NCI-H2107 treated with DMSO at 0.1 percent for 48 hours (cell line): ENCODE results near the gene ERMARD.

Experiments used
- DNase-seq: peaks from one replicate; lab custom pipeline; 2025; ENCODE audit not compliant: unreplicated experiment; lab: John Stamatoyannopoulos, UW

Gene ERMARD

DNA sequence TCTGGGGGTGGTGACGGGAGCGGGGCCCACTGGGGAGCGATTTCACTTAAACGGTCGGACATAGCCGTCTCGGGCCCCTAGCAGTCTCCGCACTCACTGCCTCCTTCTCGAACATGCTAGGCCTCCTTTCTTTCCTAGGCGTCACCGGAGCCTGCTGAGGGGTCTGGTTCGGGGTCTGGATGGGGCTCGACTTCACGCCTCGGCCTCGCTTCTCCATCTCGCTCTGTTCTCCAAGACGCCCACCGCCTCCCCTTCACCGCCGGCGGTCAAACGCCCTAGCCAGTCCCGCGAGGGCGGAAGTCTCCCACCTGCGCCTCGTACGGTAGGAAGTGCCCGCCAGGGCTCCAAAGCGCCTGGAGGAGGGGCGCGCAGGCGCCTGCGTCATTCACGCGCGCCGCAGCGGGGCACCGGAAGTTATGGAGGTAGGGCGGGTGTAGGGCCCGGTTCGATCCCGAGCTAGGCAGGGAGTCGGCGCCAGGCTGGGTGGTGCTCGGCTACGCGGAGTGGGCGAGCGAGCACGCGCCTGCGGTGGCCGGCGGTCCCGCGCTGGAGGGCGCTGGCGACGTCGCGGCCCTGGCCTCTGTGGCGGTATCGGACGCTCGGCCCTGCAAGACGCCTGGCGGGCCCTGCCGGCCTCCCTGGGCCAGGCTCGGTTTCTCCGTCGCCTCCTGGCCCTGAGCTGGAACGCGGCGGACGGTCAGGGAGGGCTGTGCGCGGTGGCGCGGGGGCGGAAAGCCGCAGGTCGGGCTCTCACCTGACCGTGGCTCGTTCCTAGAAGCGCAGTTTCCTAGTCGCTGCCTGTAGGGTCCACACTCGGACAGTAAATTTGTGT, at the start of gene ERMARD, which contains the start of gene DYNLT2:
Gene ERMARD, plus strand, starts transcription at position 381 of the 832 bp plus-strand sequence. Its CDS starts 36 bp downstream, at position 417.
Gene DYNLT2, minus strand, starts transcription at position 331 of the 832 bp plus-strand sequence. Its CDS starts 114 bp downstream, at position 217.
- peak; percentile 64 for DNase-seq

DNA sequence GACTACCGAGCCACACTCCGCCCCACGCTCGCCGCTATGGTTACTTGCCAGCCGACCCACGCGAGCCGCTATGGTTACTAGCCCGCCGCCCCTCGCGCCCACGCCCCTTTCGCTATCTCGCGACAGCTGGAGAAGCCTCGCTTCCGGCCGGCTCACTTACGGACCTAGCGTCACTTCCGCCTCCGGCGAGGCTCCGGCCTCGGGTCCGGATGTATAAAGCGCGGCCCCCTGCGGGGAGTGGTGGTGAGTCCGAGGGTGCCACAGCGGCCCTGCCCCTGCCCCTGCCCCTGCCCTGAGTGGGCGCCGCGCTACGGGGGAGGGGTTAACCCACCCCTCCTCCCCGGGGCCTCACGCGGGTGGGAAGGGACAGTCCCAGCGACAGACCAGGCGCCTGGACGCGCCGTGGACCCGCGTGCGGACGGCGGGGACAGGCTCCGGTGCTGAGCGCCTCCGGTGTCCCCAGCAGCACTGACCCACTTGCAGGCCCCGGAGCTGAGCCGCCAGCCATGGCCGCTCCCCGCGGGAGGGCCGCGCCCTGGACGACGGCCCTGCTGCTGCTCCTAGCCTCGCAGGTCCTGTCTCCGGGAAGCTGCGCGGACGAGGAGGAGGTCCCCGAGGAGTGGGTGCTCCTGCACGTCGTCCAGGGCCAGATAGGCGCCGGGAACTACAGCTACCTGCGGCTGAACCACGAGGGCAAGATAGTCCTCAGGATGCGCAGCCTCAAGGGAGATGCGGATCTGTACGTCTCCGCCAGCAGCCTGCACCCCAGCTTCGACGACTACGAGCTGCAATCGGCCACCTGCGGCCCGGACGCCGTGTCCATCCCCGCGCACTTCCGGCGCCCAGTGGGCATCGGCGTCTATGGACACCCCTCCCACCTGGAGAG, 49.2 kb upstream of the ERMARD start, which contains the start of the genes C6orf120 and WDR27:
Gene C6orf120, plus strand, starts transcription at position 173 of the 886 bp plus-strand sequence. Its CDS starts 334 bp downstream, at position 507.
Gene WDR27, minus strand, starts transcription at position 76 of the 886 bp plus-strand sequence. CDS start 13,024 bp downstream, outside the sequence.
- peak; percentile 71 for DNase-seq

DNA sequence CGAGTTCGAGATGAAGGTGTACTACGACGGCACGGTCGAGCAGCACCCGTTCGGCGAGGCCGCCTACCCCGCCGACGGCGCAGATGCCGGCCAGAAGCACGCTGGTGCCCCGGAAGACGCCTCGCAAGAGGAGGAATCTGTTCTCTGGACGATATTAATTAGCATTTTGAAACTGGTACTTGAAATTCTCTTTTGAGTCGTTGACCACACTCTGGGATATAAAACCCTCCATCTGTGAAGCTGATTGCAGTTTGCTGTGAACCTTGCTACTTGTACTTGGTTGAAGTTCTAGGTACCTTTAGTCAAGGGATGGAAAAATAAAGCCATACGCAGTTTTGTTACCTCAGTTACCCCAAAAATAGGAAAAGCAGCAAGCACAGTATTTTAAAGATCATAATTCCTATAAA, 48.6 kb upstream of the ERMARD start:
- no peak for DNase-seq

DNA sequence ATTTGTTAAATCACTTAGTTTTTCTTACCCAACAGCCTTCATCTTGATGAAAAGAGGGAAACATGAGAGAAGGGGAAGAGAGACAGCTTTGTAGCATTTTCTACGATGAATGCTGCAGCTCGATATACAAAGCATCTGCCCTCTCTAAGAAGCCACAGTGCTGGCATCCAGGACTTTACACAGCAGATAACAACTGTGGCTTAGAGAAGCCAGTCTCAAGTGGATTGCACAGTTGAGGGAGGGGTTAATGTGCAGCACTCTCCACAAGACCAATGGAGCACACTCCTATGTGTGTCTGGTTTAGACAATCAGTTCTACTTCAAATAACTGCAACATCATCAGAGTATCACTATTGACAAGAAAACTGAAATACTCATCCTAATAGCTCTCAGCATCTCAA, 43.6 kb upstream of the ERMARD start:
- no peak for DNase-seq

DNA sequence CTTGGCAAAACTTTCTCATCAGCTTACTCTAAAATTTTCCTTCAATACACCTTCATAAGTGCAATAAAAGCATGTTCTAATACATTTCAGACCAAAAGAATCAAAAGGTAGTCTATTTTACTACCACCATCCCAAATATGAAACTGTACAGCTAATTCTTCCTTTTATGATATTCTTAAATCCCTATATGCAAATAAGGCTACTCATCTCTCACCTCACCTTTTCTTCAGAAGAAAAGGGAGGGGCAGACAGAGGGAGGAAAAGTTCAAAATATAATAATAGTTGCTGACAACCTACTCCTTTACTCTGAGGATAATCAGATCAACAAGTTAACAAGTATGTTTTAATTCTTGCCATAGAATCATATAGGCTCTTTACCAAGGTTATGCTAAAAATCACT, 42.1 kb upstream of the ERMARD start:
- no peak for DNase-seq

DNA sequence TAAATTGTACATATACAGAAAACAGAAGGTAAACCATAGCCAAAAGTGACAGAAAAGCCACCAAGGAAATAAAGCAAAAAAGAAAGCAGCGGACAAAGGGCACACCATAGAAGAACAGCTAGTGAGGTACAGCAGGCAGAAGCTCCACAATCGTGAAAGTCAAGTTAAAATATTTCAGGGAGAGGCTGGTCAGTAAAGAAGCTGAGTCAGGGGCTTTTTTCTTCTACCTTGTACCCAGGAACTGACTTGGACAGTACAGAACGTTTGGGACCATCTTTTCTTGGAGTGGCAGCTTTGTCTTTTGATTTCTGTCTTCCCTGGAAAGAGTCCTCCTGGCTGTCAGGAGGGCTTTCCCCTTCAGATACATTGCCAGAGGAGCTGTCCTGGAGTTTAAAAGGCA, 41.4 kb upstream of the ERMARD start:
- no peak for DNase-seq

DNA sequence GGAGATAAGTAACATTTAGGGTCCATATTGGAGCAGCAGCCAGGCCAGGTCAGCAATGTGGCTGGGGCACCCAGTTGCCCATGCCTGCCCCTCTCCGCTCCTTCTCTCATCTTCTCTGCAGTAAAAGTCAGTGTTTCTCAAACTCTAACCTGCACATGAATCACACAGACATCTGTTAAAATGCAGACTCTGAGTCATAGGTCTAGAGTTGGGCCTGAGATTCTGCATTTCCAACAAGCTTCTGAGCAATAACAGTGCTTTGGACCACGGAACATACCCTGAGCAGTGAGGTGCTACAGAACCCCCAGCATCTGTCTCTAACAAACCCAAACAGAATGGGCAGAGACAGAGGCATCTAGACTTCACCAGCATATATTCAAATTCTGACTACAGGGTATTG, 37.2 kb upstream of the ERMARD start:
- no peak for DNase-seq

DNA sequence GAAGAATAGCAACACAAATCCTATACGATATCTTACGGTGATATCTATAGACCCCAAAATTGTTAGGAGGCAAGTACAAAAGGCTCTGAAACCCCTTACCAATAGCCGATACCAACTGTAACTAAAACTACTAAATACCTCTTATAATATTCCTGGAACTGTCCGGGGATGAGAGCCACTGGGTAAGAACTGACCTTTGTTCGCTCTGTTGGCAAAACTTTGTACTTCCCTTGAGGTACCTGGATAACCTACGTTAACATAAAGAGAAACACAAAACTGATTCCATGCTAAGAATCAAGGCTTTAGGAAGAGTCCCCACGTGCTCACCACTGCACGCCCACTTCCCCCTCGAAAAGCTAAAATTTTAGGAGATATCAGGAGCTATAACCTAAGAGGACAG, 36.8 kb upstream of the ERMARD start:
- DNase-seq: no peak

DNA sequence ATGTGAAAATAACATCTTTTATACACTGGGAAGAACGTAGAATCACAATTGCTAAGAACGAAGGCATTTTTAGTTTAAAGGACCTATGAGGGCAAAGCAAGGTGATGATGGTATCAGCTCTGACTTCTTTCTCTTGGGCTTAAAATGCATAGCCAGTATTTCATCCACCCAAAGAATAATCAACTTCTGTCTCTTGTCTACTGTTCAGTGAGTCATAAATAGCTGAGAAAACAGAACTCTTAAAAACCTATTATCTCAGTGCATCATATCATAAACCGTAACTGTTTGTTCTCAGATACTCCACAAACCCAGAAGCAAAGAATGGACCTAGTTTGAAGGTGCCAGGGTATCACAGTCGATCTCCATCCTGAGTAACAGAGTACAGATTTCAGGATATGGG, 32.3 kb upstream of the ERMARD start:
- DNase-seq: no peak

DNA sequence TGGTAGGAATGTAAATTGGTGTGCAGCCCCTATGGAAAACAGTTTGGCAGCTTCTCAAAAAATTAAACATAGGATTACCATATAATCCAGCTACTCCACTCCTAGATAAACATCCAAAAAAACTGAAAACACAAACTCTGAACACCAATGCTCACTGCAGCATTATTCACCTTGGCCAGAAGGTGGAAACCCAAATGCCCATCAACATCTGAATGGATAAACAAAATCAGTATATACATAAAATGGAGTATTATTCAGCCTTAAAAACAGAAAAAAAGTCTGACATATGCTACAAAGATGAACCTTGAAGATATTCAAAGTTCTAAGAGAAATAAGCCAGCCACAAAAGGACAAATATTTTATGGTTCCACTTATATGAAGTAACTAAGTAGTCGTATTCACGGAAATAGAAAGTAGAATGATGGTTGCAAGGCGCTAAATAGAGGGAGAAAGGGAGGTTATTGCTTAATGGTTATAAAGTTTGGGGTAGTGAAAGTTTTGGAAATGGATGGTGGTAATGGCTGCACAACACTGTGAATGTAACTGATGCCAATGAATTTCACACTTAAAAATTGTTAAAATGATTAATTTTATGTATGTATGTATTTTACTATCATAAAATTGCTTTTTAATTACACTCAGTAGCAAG, 31.1 kb upstream of the ERMARD start:
- no peak for DNase-seq

DNA sequence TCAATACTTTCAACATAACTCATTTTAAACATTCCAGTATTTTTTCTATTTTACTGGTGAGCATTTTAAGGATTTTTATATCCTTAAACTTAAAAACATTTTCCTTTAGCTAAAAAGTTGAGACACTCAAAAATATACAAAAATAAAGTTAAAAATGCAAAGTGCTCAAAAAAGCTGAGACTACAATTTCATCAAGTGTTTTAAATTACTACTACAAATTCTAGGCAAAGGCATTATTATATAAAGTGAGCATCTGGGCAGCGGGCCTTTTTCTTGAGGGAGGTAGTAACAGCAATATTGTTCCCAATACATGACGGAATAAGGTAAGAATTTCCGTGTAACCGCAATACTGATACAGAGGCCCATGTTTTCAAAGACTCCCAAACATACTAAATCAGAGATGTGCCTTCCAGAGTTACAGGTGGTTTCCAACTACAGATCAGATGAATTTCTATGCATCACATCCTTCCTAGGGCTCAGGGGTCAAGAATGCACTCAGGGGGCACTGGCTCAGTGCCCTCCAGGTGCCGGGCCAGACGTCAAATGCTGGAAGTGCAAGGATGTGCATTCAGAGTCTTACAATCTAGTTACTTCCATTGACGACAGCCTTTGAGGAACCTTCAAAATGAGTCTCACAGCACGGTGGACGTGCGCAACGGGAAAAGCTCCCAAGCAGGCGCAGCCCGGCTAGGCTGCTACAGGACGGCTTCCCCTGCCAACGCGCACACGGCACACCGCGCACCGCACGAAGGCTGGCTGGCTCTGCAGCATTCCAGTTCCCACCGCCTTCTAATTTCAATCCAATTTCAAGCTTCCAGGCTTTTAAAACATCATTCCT, 28.8 kb upstream of the ERMARD start:
- peak; percentile 39 for DNase-seq

DNA sequence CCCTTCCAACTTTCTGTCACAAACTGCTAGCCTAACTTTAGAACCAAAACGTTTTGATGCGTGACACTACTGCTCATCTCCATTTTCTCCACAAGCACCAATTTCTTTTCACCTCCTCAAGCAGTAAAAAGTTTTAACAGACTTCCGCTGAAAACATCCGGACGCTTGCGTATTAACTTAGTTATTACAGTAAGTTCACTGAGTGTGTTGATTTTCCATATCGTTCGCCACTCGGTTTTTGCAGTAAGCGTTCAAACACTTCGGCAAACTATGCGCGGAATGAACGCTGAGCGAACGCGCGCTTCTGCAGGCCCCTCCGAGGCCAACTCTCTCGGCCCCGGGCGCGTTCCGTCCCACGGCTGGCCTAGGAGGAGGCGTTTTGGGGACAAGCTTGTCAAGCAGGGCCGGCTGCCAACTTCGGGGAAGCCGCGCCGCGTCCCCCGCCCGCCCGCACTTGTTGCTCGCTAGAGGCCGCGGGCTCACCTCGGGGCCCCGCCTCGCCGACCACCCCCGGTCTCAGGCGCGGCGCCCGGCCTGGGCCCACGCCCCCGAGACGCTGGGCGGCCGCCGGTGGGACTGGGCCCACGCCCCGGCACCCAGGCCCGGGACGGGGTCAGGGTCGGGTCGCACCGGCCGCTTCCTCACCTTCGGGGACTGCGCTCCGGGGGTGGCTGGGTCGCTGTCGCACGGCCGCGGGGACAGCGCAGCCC, 28.1 kb upstream of the ERMARD start:
- no peak for DNase-seq

DNA sequence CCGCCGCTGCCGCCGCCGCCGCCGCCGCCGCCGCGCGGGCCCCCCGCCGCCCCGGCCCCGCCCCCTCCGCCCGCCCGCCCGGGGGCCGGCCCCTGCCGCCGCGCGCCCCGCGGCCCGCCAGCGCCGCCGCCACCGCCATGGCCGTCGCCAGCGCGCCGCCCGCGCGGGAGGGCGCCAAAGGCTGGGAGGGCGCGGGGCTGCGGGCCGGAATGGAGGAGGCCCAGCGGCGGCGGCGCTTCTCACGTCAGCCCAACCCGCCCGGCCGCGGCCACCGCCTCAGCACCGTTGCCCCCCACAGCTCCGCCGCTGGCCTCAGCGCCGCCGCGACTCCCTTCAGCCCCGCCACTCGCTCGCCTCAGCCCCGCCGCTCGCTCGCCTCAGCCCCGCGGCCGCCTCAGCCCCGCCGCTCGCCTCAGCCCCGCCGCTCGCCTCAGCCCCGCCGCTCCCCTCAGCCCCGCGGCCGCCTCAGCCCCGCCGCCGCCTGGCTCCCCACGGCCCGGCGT, 27.4 kb upstream of the ERMARD start:
- DNase-seq: no peak

DNA sequence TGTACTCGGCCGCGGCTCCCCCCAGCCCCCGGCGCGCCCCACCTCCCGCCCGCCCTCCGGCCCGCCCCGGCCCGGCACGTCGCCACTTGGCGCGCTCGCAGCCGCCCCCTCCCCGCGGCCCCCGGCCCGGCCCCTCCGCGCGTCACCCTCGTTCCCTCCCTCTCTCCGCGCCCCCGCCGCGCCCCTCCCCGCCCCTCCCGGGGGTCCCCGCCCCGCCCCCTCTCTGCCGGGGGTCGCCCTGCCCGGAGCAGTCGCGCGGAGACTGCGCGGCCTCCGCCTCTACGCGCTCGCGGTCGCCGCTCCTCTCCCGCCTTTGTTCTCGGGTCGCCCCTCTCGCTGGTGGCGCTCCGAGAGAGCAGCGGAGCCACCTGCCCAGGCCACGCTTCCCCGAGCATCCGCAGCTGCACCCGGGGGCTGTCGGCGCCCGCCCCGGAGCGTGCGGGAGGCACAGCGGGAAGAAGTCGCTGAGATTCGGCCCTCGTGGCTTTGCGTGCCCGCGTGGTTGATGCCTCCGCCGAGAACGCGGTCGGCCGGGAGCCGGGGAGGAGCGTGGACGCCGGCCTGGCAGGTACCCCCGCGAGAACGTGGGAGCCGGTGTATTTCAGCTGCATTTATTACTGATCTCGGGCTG, 26.8 kb upstream of the ERMARD start, which contains the start of gene PHF10:
Gene PHF10, minus strand, starts transcription at position 7 of the 631 bp plus-strand sequence. CDS start 569 bp downstream, outside the sequence.
- no peak for DNase-seq

DNA sequence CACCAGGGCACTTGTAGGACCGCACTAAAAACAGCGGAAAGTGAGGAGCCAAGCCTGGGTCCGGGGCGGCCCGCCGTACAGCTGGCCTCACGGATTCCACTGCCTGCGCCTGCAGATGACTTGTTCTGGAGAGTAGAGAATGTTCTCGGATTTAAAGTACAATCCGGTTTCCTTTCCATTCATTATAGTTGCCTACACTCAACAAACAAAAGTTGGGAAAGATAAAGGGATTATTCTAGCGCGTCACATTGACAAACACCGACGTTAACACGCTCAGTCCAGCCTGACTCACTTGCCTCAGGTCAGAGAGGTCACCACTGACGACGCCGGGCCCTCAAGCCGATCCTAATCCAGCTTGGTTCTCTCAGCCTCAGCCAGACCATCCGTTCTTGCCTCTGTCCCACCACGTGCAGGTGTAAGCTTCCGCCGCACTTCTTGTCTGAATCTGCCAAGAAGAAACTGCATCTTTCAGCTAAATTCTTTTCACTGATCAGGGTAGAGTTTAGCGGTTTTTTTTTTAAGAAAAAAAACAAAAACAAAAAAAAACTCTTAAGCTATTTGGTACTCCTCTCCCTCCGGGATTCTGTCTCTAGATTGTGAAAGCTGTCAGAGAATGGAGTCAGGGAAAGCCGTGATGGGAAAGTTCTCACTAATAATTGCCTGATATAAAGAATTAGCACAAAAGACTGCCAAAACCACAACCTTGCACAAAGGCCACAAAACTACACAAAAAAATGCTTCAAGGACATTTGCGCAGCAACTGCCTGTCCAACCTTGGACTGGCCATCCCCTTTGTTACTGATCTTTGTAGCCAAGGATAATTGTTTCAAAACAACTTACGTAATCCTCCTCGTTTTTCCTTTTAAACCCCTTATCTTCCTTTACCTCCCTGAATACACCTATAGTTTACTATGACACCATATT, 26.0 kb upstream of the ERMARD start:
- no peak for DNase-seq

DNA sequence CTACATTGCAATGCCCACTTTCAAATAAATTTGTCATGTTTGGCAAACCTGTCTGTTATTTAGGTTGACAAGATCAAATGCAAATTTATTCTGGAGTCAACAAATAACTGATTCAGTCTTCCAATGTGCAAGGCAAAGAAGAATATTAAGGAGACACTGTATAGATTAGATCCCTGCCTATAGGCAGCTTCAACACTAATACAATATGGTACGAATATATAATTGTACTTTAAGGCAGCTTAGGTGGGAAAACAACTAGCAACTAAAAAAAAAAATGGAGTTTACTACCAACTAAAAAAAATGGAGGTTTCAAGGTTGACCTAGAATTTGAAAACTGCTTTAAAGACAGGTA, 25.4 kb upstream of the ERMARD start:
- DNase-seq: no peak

DNA sequence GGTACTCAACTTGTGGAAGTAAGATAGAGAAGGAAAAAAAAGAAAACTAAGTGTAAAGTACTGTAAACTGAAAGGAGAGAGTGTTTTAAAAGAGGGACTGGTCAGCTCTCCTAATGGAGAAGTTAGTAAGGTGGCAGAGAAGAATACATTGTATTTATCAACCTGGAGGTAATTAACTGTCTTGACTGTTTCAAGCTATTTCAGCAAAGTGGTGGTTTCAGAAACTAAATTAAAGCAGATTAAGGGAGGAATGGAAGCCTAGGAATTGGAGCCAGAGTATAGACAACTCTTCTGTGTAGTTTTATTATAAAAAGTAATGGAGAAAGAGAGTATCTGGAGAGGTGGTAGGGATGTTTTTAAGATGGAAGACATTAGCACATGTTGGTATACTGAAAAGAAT, 24.5 kb upstream of the ERMARD start:
- no peak for DNase-seq

DNA sequence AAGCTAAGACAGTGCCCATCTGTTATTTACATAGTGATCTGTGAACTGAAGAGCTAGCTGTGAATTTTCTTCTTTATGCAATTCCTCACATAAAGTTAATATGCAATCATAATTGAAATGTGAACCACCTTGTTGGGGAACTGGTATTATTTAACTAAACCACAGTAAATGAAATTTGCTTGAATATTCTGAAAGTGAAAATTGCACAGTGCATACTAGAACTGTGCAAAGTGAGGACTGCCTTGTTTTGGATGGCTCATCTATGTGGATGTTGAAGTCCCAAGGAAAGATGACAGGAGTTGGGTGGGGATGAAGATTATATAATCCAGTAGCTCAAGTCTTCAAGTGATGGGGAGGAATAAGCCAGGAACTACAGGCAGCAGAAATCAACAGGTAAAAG, 21.5 kb upstream of the ERMARD start:
- DNase-seq: no peak
